Measurements from ENCODE around the gene ARID1B.

The ARID1B gene

GRCh38 chr6:157228426-157229131 is 451.4 kb downstream of the ARID1B start:
- DNase-seq (ENCODE audit: low read depth): no peak
- no peak for TF ChIP-seq CTCF (IDR thresholded peaks at IDR 0.05; ENCODE audit: control insufficient read depth, insufficient read depth, low read depth, low read length, missing control alignments)
- H3K4me3 ChIP-seq (ENCODE audit: control insufficient read depth, low read depth, low read length): no peak overlapping the region

- no peak for DNase-seq (ENCODE audit: low read depth)
- H3K4me3 ChIP-seq (ENCODE audit: control insufficient read depth, low read depth, low read length): no peak overlapping the region
- TF ChIP-seq CTCF (IDR thresholded peaks at IDR 0.05; ENCODE audit: control insufficient read depth, insufficient read depth, low read depth, low read length, missing control alignments): no peak
Observed at GRCh38 chr6:157229132-157229618, 452.0 kb downstream of the ARID1B start.

- DNase-seq (ENCODE audit: low read depth): no peak
- H3K4me3 ChIP-seq (ENCODE audit: control insufficient read depth, low read depth, low read length): no peak overlapping the region
- TF ChIP-seq CTCF (IDR thresholded peaks at IDR 0.05; ENCODE audit: control insufficient read depth, insufficient read depth, low read depth, low read length, missing control alignments): no peak
Observed at GRCh38 chr6:157229713-157230112, 452.5 kb downstream of the ARID1B start.

GRCh38 chr6:157230910-157231309 is 453.7 kb downstream of the ARID1B start:
- DNase-seq (ENCODE audit: low read depth): no peak
- no peak overlapping the region for H3K4me3 ChIP-seq (ENCODE audit: control insufficient read depth, low read depth, low read length)

GRCh38 chr6:157232161-157232895 is 455.1 kb downstream of the ARID1B start:
- H3K4me3 ChIP-seq (ENCODE audit: control insufficient read depth, low read depth, low read length): no peak overlapping the region
- TF ChIP-seq CTCF (IDR thresholded peaks at IDR 0.05; ENCODE audit: control insufficient read depth, insufficient read depth, low read depth, low read length, missing control alignments): no peak
- DNase-seq (ENCODE audit: low read depth): no peak

More at GRCh38 chr6:157230910-157231309, 453.7 kb downstream of the ARID1B start:
- no peak for TF ChIP-seq CTCF (IDR thresholded peaks at IDR 0.05; ENCODE audit: control insufficient read depth, insufficient read depth, low read depth, low read length, missing control alignments)

GRCh38 chr6:157233156-157233555 is 456.0 kb downstream of the ARID1B start:
- no peak overlapping the region for H3K4me3 ChIP-seq (ENCODE audit: control insufficient read depth, low read depth, low read length)
- no peak for TF ChIP-seq CTCF (IDR thresholded peaks at IDR 0.05; ENCODE audit: control insufficient read depth, insufficient read depth, low read depth, low read length, missing control alignments)

More at GRCh38 chr6:157233156-157233555, 456.0 kb downstream of the ARID1B start:
- no peak for DNase-seq (ENCODE audit: low read depth)
